ENCODE data around the gene TMEM220.

DNA sequence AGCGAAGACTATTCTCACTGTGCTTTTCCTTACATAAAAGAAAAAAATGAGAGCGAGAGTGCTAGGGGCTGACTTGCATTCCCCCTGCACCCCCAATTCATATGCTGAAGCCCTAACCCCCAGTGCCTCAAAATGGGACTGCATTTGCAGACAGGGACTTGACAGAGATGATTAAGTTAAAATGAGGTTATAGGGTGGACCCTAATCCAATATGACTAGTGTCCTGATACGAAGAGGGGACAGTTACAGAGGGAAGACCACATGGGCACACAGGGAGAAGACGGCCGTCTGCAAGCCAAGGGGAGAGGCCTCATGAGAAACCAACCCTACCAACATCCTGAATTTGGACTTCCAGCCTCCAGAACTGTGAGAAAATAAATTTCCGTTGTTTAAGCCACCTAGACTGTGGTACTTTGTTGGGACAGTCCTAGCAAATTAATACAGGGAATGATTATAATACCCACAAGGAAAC, 1.6 kb upstream of the TMEM220 start:
- TF ChIP-seq CTCF (IDR thresholded peaks at IDR 0.05): no peak
- no peak for TF ChIP-seq POLR2AphosphoS5 (IDR thresholded peaks at IDR 0.05)
- TF ChIP-seq POLR2A (IDR thresholded peaks at IDR 0.05): no peak
- no peak for TF ChIP-seq EP300 (IDR thresholded peaks at IDR 0.05)
